ENCODE data around the gene CRHR1.

DNA sequence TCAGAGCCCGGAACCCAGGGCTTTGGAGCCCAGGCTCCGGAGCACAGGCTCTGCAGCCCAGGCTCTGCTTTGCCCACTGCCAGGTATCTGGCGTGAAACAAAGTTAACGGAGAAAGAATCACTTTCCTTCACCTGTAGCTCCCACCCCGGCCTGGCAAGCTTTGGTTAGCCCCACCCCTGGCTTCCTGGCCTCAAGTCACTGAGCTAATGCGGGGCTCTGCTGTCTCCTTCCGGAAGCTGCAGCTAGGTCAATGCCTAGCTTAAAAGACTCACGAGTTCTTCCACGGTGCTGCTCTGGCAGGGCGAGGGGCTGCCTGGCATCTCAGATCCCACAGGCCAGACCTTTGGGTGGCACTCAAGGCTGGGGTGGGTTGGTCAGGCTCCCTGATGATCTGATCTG is 39.5 kb downstream of the CRHR1 start:
- TF ChIP-seq POLR2AphosphoS5 (IDR thresholded peaks at IDR 0.05; ENCODE audit: low read depth, low read length) (no peak), POLR2A (IDR thresholded peaks at IDR 0.05; ENCODE audit: low read depth, low read length) (no peak), TAF1 (IDR thresholded peaks at IDR 0.05; ENCODE audit: borderline replicate concordance, low read depth, low read length) (no peak)

All from GM12892 (cell line).